Psoas muscle (tissue), 8 donors: Measurements from ENCODE around the gene KCNG2. TPM values are rescaled to one million over a fixed set of nuclear protein-coding genes. Genes with fewer than 3 reads are reported as not detected.

ENCODE experiments used
- ATAC-seq, 4 donors: fragments of 200-7000 bp; cut with Tn5 transposase; one replicate each; pipeline ENCODE4 v1.9.1; 2020; ENCODE audit warnings: moderate library complexity in 3 of 4, mild to moderate bottlenecking in 2 of 4
- DNase-seq, 2 donors: peaks; one replicate each; pipeline ENCODE4 v3.0.0-alpha.2; 2020
- H3K27ac ChIP-seq: fragments of 200-600 bp; one replicate; pipeline ENCODE4 v1.8.0; 2022
- H3K27me3 ChIP-seq, 3 donors: fragments of 200-600 bp in 1 of 3; one replicate each; pipeline versions ENCODE4 v1.6.1 to v1.8.0; 2013 to 2022; ENCODE audit warnings: low read length in 2 of 3, mild to moderate bottlenecking in 2 of 3, moderate library complexity in 1 of 3; ENCODE audit not compliant: insufficient read depth in 3 of 3
- H3K36me3 ChIP-seq, 2 donors: fragments of 200-600 bp in 1 of 2; one replicate each; pipeline versions ENCODE4 v1.6.1 to v1.8.0; 2013 to 2022; ENCODE audit warnings: low read depth in 1 of 2, mild to moderate bottlenecking in 1 of 2, moderate library complexity in 1 of 2; ENCODE audit not compliant: insufficient read depth in 1 of 2
- H3K4me1 ChIP-seq: fragments of 200-600 bp; one replicate; pipeline ENCODE4 v1.8.0; 2022
- H3K4me3 ChIP-seq: fragments of 200-600 bp; one replicate; pipeline ENCODE4 v1.8.0; 2022; ENCODE audit warnings: mild to moderate bottlenecking
- H3K9me3 ChIP-seq: fragments of 200-600 bp; one replicate; pipeline ENCODE4 v1.8.0; 2022
- WGBS, 3 donors: extraction: QIAGEN DNeasy Blood & Tissue Kit; methylation state at CpG; one replicate each; pipeline versions ENCODE4 v1.1.6 to v1.1.7; 2013; 5-methylcytosine and 5-hydroxymethylcytosine counted together
- intact Hi-C, 2 donors: fragments of 100-400 bp; cut with DNase I; formaldehyde crosslinking; loops; one replicate each; pipeline versions ENCODE4 v1.11.0 to v1.14.2; 2022
- polyA plus RNA-seq, 3 donors: library from polyadenylated mRNA; stranded (reverse); fragments of 200-250 nt; gene quantifications; one replicate each; pipeline ENCODE4 v1.2.3, GENCODE V29; 2013
- total RNA-seq, 4 donors: library from RNA; stranded (reverse); fragmentation: NEBNext Ultra II Directional in 2 of 4; extraction: Animal tissue kit (Norgen Biotek cat#: 25700) in 2 of 4; gene quantifications; one replicate each; pipeline versions ENCODE4 v1.2.1 to v1.2.4, GENCODE V29; 2021 to 2023
- TF ChIP-seq, protein P1 (sequence below): fragments of 200-600 bp; IDR thresholded peaks from one replicate; pipeline ENCODE4 v1.8.0; 2022; ENCODE audit warnings: antibody characterized with exemption
- donor health status: healthy with polysubstance abuse.
- donor health status: DM: no; HTN: no; CAD: no; lungs with moderate emphysema.
- donor health status: Bipolar disorder and iron deficiency.
- donor health status: healthy.
- donor health status: DM: yes; HTN: yes; CAD: no.
- donor health status: DM: no; HTN: no; CAD: no.
- donor health status: DM: no; HTN: no; CAD: no.
- donor health status: DM: yes; HTN: yes; CAD: no.

Gene KCNG2
- total and polyA plus RNA-seq, 7 donors = 0.04 to 0.54 (median 0.27) TPM; not detected in 2

GRCh38 chr18:79784071-79784913 is 13.4 kb upstream of the KCNG2 start:
- Histone ChIP-seq H3K36me3 (no peaks in the 10 kb centered on the region), H3K4me3 (no peak overlapping the region), H3K27ac (no peak overlapping the region), H3K27me3 (peaks cover 0 to 62% (median 34%) of the 10 kb centered on the region in 3 donors), H3K4me1 (no peaks in the 10 kb centered on the region), H3K9me3 (no peaks in the 10 kb centered on the region)
- ATAC-seq (peak in 2 of 4 donors; percentile 49 to 58), DNase-seq (peak in 1 of 2 donors; percentile 49)
- intact Hi-C loops = no loop called here
- WGBS, 3 donors = 60 to 65% (median 63%) methylated on average over 42 of the region's 42 CpGs
- TF ChIP-seq, protein P1, sequence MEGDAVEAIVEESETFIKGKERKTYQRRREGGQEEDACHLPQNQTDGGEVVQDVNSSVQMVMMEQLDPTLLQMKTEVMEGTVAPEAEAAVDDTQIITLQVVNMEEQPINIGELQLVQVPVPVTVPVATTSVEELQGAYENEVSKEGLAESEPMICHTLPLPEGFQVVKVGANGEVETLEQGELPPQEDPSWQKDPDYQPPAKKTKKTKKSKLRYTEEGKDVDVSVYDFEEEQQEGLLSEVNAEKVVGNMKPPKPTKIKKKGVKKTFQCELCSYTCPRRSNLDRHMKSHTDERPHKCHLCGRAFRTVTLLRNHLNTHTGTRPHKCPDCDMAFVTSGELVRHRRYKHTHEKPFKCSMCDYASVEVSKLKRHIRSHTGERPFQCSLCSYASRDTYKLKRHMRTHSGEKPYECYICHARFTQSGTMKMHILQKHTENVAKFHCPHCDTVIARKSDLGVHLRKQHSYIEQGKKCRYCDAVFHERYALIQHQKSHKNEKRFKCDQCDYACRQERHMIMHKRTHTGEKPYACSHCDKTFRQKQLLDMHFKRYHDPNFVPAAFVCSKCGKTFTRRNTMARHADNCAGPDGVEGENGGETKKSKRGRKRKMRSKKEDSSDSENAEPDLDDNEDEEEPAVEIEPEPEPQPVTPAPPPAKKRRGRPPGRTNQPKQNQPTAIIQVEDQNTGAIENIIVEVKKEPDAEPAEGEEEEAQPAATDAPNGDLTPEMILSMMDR = no peak

DNA sequence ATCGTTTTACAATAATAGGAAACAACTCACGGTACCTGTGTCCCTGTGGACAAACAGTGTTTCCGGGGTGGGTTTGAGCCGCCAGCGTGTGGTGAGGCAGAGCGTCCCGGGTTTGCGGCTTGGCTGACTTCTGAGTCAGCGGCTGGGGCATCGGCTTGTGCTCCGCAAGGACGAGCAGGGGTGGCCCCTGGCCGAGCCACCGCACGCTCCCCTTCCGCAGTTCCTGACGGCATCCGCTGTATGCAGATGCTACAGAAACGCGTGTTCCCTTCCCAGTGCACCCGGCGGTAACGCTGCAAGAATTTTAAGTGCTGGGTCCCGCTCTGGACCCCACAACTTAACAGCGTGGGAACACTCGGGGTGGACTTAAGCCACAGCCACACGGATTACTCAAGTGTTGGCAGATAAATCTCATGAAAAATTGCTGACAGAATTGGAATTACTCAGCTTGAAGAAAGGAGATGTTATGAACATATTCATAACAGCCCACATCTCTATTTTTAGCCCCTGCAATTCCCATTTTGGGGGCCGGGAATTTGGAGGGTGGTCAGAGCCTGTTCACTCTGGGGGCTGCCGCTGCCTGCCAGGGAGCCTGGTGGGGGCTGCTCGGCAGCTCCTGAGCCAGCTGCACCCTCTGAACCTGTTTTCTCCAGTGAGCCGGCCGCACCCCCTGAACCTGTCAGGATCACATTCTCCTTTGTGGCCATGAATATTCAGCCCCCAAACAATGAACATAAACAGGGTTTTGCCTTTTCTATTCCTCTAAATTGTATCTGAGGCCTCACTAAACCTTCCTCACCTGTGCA is 12.6 kb upstream of the KCNG2 start:
- ATAC-seq = peak in 1 of 4 donors; percentile 63
- H3K27me3 ChIP-seq = peaks cover 0 to 71% (median 35%) of the 10 kb centered on the region in 3 donors
- DNase-seq = no peak
- intact Hi-C loops = no loop called here
- TF ChIP-seq, protein P1 = no peak
- no peak overlapping the region for H3K27ac ChIP-seq
- no peaks in the 10 kb centered on the region for H3K36me3 ChIP-seq
- no peaks in the 10 kb centered on the region for H3K9me3 ChIP-seq
- WGBS, 3 donors = 20 to 32% (median 27%) methylated on average over 32 of the region's 32 CpGs
- no peak overlapping the region for H3K4me3 ChIP-seq
- no peaks in the 10 kb centered on the region for H3K4me1 ChIP-seq

DNA sequence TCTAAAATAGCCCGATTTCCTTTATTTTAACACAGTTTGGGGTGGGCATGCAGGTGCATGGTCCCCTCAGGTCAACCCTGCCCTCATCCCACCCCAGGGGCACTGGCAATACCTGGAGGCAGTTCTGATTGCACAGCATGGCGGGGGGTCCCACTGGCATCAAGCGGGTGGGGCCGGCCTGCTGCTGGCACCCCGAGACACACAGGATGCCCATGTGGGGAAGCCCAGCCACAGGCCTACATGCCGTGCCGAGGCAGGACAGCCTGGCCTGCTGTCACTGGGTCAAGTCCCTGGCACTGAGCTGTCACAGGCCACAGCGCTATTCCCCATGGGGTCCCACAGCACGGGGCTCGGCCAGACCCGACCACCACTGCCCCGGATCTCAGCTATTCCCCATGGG is 11.9 kb upstream of the KCNG2 start:
- Histone ChIP-seq H3K27ac (no peak overlapping the region), H3K27me3 (peaks cover 0 to 75% (median 39%) of the 10 kb centered on the region in 3 donors), H3K9me3 (no peaks in the 10 kb centered on the region), H3K4me1 (no peaks in the 10 kb centered on the region), H3K36me3 (no peaks in the 10 kb centered on the region), H3K4me3 (no peak overlapping the region)
- ATAC-seq (no peak), DNase-seq (peak in 1 of 2 donors; percentile 37)
- WGBS, 3 donors = 72 to 81% (median 80%) methylated on average over 12 of the region's 12 CpGs
- TF ChIP-seq, protein P1 = no peak
- intact Hi-C loops = no loop called here

GRCh38 chr18:79786304-79786703 is 11.4 kb upstream of the KCNG2 start:
- WGBS, 3 donors = 76 to 86% (median 86%) methylated on average over 11 to 14 of the region's 14 CpGs
- peaks cover 0 to 79% (median 39%) of the 10 kb centered on the region in 3 donors for H3K27me3 ChIP-seq
- TF ChIP-seq, protein P1 = no peak
- no peak overlapping the region for H3K4me3 ChIP-seq
- H3K36me3 ChIP-seq = no peaks in the 10 kb centered on the region
- intact Hi-C loops = no loop called here
- ATAC-seq (no peak), DNase-seq (peak in 1 of 2 donors; percentile 19)
- H3K4me1 ChIP-seq = no peaks in the 10 kb centered on the region
- H3K9me3 ChIP-seq = no peaks in the 10 kb centered on the region
- H3K27ac ChIP-seq = no peak overlapping the region
